OCI-LY1 (cell line): ENCODE results near the gene RAD51B.
"Not testable (repeated sequence)": the region's sequence is repeated elsewhere in the genome, so short reads cannot be mapped to it uniquely, and the experiment has no call there.

Source experiments
- H2AFZ ChIP-seq: fragments of 200-600 bp; sonication (generic), shearing (Covaris generic); 2 replicates; pipeline ENCODE4 v1.6.0; 2014; ENCODE audit warnings: antibody characterized with exemption, mild to moderate bottlenecking, low read length
- H3F3A ChIP-seq: fragments of 200-600 bp; sonication (generic), shearing (Covaris generic); 2 replicates; pipeline ENCODE4 v1.6.0; 2014; ENCODE audit warnings: mild to moderate bottlenecking, antibody characterized with exemption, low read length, moderate library complexity; ENCODE audit not compliant: insufficient read depth
- H3K27ac ChIP-seq: fragments of 200-600 bp; sonication (generic); 2 replicates; pipeline ENCODE4 v1.5.1; 2014; ENCODE audit warnings: low read length, mixed run types, mild to moderate bottlenecking, low read depth; ENCODE audit not compliant: poor library complexity, severe bottlenecking
- H3K27me3 ChIP-seq: fragments of 200-600 bp; sonication (generic); 2 replicates; pipeline ENCODE4 v1.6.0; 2014; ENCODE audit warnings: antibody characterized with exemption, mild to moderate bottlenecking, low read length, moderate library complexity; ENCODE audit not compliant: insufficient read depth
- H3K36me3 ChIP-seq: fragments of 200-600 bp; sonication (generic); 2 replicates; pipeline ENCODE4 v1.6.1; 2014; ENCODE audit warnings: mild to moderate bottlenecking, antibody characterized with exemption, low read length, moderate library complexity, mixed read lengths; ENCODE audit not compliant: insufficient read depth
- H3K4me1 ChIP-seq: fragments of 200-600 bp; sonication (generic); 2 replicates; pipeline ENCODE4 v1.5.1; 2014; ENCODE audit warnings: mild to moderate bottlenecking, low read length, moderate library complexity; ENCODE audit not compliant: insufficient read depth, severe bottlenecking
- H3K4me2 ChIP-seq: fragments of 200-600 bp; sonication (generic), shearing (Covaris generic); 2 replicates; pipeline ENCODE4 v1.6.1; 2014; ENCODE audit warnings: low read length
- H3K4me3 ChIP-seq: fragments of 200-600 bp; sonication (generic); 2 replicates; pipeline ENCODE4 v1.5.1; 2014; ENCODE audit warnings: low read length, low read depth, mild to moderate bottlenecking, mixed read lengths; ENCODE audit not compliant: poor library complexity, severe bottlenecking
- H3K79me2 ChIP-seq: fragments of 200-600 bp; shearing (Covaris generic); 2 replicates; pipeline ENCODE4 v1.6.1; 2016; ENCODE audit warnings: mixed run types, low read length, mixed read lengths; ENCODE audit not compliant: insufficient read depth
- H3K9ac ChIP-seq: fragments of 200-600 bp; sonication (generic), shearing (Covaris generic); 2 replicates; pipeline ENCODE4 v1.6.1; 2014; ENCODE audit warnings: mild to moderate bottlenecking, low read length, mixed read lengths
- H3K9me2 ChIP-seq: fragments of 200-600 bp; sonication (generic), shearing (Covaris generic); 2 replicates; pipeline ENCODE4 v1.6.1; 2014; ENCODE audit warnings: low read depth, mild to moderate bottlenecking, low read length, mixed read lengths
- H3K9me3 ChIP-seq: fragments of 200-600 bp; shearing (Covaris generic); 2 replicates; pipeline ENCODE4 v1.6.1; 2014; ENCODE audit warnings: low read length, mixed read lengths
- H4K20me1 ChIP-seq: fragments of 200-600 bp; sonication (generic), shearing (Covaris generic); 2 replicates; pipeline ENCODE4 v1.6.0; 2016; ENCODE audit warnings: mild to moderate bottlenecking, low read length; ENCODE audit not compliant: insufficient read depth
- EZH2 ChIP-seq: fragments of 200-600 bp; sonication (generic), shearing (Covaris generic); IDR thresholded peaks from 2 replicates; pipeline ENCODE4 v1.8.0; 2017; ENCODE audit warnings: borderline replicate concordance, mixed run types, mild to moderate bottlenecking, antibody characterized with exemption, low read length, moderate library complexity, mixed read lengths
- TF ChIP-seq, protein P1 (sequence below): fragments of 200-600 bp; sonication (generic), shearing (Covaris generic); IDR thresholded peaks from 2 replicates; pipeline ENCODE4 v1.5.1; 2017; ENCODE audit warnings: mild to moderate bottlenecking, antibody characterized with exemption, low read length, moderate library complexity, mixed read lengths

RAD51B gene

DNA sequence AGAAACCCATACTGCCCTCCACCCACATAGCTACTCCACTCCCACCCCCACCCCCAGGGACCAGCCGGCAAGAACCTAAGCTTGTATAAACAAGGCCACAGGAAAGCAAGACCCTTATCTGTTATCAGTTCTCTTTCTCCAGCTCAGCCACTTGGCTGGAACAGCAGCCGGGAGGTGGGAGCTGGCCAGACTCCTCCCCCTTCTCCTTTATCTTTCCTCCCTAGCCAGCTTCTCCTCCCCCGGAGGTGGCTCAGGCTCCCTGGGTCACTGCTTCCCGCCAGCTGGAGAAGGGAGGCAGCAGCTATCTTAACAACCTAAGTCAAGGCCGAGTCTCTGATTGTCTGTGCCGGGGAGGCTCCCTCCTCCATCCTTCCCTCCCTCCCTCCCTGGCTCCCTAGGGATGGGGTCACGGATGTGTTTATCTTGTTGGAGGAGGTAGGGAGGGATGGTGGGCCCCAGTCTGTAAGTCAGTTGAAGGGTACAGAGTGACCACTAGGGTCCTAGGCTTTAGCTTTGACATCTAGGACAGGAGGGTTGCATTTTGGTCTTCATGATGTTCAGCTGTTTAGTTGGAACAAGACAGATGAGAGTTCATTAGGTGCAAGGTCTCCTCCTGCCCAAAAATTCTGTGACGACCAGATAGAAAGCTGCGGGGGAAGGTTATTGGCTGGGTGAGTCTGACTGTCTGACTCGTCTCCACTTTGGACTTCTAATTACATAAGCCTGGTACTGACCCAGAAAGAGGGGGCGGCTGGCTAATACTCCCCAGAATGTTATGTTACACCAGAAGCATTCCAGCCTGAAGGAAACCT is 943.6 kb downstream of the RAD51B start:
- Histone ChIP-seq H3K4me2 (no peak overlapping the region), H3K9ac (no peak overlapping the region), H3K4me3 (no peak overlapping the region), H3K9me3 (no peaks in the 10 kb centered on the region), H3K27ac (no peak overlapping the region), H3K4me1 (no peaks in the 10 kb centered on the region), H3F3A (no peaks in the 10 kb centered on the region), H2AFZ (no peak overlapping the region), H3K27me3 (peaks cover 10% of the 10 kb centered on the region), H4K20me1 (no peaks in the 10 kb centered on the region), H3K9me2 (no peaks in the 10 kb centered on the region), H3K36me3 (no peaks in the 10 kb centered on the region), H3K79me2 (no peaks in the 10 kb centered on the region)
- TF ChIP-seq EZH2 = no peak
- TF ChIP-seq, protein P1, sequence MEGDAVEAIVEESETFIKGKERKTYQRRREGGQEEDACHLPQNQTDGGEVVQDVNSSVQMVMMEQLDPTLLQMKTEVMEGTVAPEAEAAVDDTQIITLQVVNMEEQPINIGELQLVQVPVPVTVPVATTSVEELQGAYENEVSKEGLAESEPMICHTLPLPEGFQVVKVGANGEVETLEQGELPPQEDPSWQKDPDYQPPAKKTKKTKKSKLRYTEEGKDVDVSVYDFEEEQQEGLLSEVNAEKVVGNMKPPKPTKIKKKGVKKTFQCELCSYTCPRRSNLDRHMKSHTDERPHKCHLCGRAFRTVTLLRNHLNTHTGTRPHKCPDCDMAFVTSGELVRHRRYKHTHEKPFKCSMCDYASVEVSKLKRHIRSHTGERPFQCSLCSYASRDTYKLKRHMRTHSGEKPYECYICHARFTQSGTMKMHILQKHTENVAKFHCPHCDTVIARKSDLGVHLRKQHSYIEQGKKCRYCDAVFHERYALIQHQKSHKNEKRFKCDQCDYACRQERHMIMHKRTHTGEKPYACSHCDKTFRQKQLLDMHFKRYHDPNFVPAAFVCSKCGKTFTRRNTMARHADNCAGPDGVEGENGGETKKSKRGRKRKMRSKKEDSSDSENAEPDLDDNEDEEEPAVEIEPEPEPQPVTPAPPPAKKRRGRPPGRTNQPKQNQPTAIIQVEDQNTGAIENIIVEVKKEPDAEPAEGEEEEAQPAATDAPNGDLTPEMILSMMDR = no peak

GRCh38 chr14:68763843-68764242 is 944.3 kb downstream of the RAD51B start:
- H3K79me2 ChIP-seq, H3F3A ChIP-seq, H3K4me1 ChIP-seq, H3K9ac ChIP-seq, H3K9me3 ChIP-seq, H3K27ac ChIP-seq, H4K20me1 ChIP-seq, H3K9me2 ChIP-seq, H3K4me2 ChIP-seq, H2AFZ ChIP-seq, H3K4me3 ChIP-seq, H3K36me3 ChIP-seq: not testable (repeated sequence)
- H3K27me3 ChIP-seq = peaks cover 10% of the 10 kb centered on the region

- Histone ChIP-seq H3K9ac (no peak overlapping the region), H3K27me3 (peaks cover 10% of the 10 kb centered on the region), H3K4me1 (no peaks in the 10 kb centered on the region), H4K20me1 (no peaks in the 10 kb centered on the region), H2AFZ (no peak overlapping the region), H3K4me2 (no peak overlapping the region), H3K9me2 (no peaks in the 10 kb centered on the region), H3K4me3 (no peak overlapping the region), H3K9me3 (no peaks in the 10 kb centered on the region), H3F3A (no peaks in the 10 kb centered on the region), H3K36me3 (no peaks in the 10 kb centered on the region), H3K27ac (no peak overlapping the region), H3K79me2 (no peaks in the 10 kb centered on the region)
- TF ChIP-seq, protein P1 = no peak
- no peak for TF ChIP-seq EZH2
Measured at GRCh38 chr14:68766299-68767247, 947.0 kb downstream of the RAD51B start.
